AG09319 (cell line): ENCODE data around the gene PRDM16.

ENCODE experiments used
- DNase-seq: peaks from one replicate; pipeline ENCODE4 v3.0.0-alpha.2; 2010; ENCODE audit warnings: low read depth; ENCODE audit errors: extremely low read depth
- TF ChIP-seq, protein P1 (sequence below): IDR thresholded peaks from 2 replicates; pipeline ENCODE4 v1.5.1; 2011; ENCODE audit warnings: low read depth, mild to moderate bottlenecking, inconsistent platforms, low read length, moderate library complexity

The PRDM16 gene

DNA sequence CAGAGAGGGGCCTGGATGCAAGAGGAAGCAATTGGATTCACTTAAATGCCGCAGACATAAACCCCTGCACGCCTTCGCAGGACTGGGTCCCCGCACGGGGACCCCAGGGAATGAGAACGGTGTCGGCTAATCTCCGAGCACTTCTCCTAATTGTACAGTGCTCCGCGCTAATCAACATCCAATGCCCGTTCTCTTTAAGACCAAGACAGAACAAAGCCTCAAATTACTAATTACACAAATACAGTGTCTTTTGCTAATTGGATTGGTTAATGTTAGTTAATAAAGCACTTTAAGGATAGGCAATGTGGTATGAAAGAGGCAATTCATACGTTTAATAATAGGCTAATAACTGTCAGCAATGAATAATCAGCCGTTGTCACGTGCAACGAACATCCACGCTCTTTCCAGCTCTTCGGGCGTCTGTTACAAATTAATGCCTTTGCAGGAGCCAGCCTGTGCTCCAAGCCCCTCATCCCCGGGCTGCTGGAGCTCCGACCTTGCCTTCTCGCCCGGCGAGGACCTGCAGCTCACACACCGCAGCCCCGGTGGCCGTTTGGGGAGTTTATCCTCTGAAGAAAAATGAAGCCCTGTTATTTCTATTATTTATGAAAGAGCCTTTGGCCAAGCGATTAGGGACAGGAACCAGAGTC lies 157.8 kb downstream of the PRDM16 start:
- TF ChIP-seq, protein P1, sequence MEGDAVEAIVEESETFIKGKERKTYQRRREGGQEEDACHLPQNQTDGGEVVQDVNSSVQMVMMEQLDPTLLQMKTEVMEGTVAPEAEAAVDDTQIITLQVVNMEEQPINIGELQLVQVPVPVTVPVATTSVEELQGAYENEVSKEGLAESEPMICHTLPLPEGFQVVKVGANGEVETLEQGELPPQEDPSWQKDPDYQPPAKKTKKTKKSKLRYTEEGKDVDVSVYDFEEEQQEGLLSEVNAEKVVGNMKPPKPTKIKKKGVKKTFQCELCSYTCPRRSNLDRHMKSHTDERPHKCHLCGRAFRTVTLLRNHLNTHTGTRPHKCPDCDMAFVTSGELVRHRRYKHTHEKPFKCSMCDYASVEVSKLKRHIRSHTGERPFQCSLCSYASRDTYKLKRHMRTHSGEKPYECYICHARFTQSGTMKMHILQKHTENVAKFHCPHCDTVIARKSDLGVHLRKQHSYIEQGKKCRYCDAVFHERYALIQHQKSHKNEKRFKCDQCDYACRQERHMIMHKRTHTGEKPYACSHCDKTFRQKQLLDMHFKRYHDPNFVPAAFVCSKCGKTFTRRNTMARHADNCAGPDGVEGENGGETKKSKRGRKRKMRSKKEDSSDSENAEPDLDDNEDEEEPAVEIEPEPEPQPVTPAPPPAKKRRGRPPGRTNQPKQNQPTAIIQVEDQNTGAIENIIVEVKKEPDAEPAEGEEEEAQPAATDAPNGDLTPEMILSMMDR, result no peak
- DNase-seq, result no peak

DNA sequence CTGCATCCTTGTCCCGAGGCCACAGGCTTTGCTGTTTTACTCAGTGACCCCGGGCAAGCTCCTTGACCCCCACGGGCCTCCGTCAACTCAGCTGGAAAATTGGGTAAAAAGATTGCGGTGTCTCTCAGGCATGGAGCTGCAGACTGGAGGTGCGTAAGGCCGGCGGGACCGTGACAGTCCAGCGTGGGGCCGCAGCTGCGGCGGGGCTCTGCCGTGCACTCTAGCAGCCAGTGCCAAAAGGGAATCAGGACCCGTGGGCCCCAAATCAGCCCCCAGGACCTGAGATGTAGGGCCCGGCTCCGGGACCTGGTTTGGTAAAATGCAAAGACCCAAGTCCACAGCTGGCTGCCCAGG lies 158.3 kb downstream of the PRDM16 start:
- TF ChIP-seq, protein P1, result no peak
- DNase-seq, result no peak

DNA sequence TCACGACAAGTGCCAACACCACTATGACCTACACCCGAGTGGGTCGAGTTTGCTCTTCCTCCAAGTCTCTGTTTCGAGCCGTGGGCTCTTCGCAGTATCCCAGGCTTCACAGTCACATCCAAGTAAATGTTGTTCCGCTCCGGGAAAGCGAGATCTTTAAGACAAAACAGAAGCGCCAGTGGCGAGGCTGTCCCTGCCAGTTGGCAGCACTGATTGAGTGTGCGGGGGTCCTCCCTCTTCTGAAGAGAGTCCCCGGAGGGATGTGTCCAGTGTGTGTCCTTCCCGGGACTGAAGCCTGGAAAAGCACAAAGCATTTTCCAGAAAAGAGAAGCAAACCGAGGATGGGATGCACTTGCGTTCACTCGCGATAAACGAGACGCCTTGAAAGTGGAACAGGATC lies 158.9 kb downstream of the PRDM16 start:
- no peak for DNase-seq
- TF ChIP-seq, protein P1, result no peak

DNA sequence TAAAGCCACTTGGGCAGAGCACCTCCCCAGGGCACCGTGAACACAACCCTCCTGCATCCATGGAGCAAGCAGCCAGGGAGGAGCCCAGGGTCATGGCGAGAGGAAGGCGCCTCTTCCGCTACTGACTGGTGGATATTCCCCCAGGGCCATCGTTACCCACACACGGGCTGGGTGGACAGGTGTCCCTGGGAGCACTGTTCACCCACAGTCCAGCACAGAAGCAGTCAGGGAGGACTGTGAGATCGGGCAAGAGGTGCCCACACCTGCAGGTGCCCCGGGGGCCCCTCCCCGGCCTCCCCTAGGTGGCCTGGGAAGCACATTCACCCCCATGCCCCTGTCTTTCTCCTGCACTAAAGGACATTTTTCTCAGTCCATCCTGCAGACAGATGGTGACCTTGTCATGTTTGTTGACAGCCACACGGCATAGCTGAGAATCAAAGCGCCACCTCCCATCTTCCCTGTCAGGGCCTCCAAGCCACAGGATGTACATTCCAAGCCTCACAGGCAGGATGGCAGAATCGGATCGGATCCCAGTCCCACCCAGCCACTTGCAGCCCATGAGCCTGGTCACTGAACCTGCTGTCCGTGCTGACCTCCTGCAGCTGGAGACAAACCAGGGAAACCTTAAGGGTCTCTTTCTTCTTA lies 160.2 kb downstream of the PRDM16 start:
- DNase-seq, result no peak
- TF ChIP-seq, protein P1, result no peak

DNA sequence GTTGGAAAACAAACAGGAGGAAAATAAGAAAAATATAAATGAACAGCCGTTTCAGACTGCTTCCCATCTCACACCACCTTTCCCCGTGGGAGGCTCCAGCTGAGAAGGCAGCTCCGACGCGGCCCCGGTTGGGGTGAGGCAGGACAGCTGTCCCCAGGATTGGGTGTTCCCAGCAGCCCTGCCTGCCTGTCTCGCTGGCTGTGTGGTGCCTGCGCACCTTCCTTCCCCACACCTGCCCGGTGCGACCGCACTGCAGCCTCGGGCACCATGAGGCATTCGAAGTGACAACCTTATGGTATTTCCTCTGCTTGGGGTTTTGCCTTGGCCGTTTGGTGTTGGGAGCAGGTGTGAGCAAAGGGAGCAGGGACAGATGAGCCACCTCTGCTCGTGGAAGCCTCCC lies 161.6 kb downstream of the PRDM16 start:
- no peak for DNase-seq
- TF ChIP-seq, protein P1, result no peak

DNA sequence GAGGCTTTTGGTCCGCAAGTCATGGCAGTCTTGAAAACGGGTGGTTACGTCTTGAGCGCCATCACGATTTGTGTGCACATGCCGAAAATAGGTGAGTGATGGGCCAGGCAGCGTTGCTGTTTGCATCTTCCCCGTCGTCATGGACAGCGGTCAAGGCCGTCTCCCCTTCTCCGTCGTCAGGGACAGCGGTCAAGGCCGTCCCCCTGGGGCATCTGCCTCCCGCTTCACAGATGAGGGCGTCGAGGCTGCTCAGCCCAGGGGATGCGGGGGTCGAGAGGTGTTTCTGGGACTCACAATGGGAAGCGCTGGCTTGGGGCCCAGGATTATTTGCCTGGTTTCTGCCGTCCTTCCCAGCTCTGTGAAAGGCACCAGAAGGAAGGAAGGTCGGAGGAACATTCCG lies 162.2 kb downstream of the PRDM16 start:
- no peak for DNase-seq

DNA sequence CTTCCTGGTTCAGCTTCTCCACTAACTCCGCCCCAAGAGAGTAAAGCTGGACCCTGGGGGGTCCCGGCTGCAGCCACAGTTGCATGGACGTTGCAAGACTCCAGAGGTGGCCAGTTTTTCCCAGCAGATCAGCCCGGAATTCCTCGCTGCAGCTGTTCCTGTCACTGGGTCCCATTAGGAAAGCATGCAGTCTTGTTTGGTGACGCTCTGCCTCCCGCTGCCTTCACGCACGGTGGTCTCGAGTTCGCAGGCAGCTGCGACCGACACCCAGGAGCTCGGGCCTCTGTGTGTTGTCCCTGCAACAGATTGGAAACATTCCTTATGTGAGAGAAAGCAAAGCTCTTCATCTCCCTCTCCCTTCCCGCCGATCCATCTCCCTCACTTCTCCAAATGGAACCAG lies 162.8 kb downstream of the PRDM16 start:
- TF ChIP-seq, protein P1, result no peak
- DNase-seq, result no peak

More for the DNA sequence above, 162.2 kb downstream of the PRDM16 start:
- TF ChIP-seq, protein P1, result no peak
